Liver (tissue), 9 donors: ENCODE measurements around the gene PIPOX. TPM values are rescaled to one million over a fixed set of nuclear protein-coding genes. Genes with fewer than 3 reads are reported as not detected.

Source experiments
- DNase-seq: peaks from one replicate; pipeline ENCODE4 v3.0.0-alpha.2; 2017; ENCODE audit warnings: low spot score
- H3K27ac ChIP-seq, 2 donors: one replicate each; pipeline ENCODE4 v1.7.0; 2013; ENCODE audit warnings: inconsistent platforms in 2 of 2, low read length in 2 of 2, control low read depth in 1 of 2, low read depth in 1 of 2, mild to moderate bottlenecking in 1 of 2
- H3K27me3 ChIP-seq, 4 donors: one replicate each; pipeline versions ENCODE4 v1.6.1 to v1.7.0; 2013; ENCODE audit warnings: low read length in 3 of 4, inconsistent platforms in 1 of 4, mild to moderate bottlenecking in 1 of 4, moderate library complexity in 1 of 4; ENCODE audit not compliant: control insufficient read depth in 4 of 4, insufficient read depth in 4 of 4
- H3K36me3 ChIP-seq, 4 donors: one replicate each; pipeline versions ENCODE4 v1.6.1 to v1.7.0; 2013; ENCODE audit warnings: low read length in 3 of 4, mild to moderate bottlenecking in 3 of 4, low read depth in 1 of 4, moderate library complexity in 1 of 4; ENCODE audit not compliant: control insufficient read depth in 4 of 4, insufficient read depth in 3 of 4
- H3K4me1 ChIP-seq, 4 donors: one replicate each; pipeline versions ENCODE4 v1.6.1 to v1.7.0; 2013; ENCODE audit warnings: low read length in 3 of 4, mild to moderate bottlenecking in 3 of 4, moderate library complexity in 1 of 4; ENCODE audit not compliant: control insufficient read depth in 4 of 4, insufficient read depth in 4 of 4
- H3K4me3 ChIP-seq, 3 donors: one replicate each; pipeline versions ENCODE4 v1.6.1 to v1.7.0; 2013; ENCODE audit warnings: low read length in 3 of 3, control low read depth in 1 of 3, low read depth in 1 of 3, mild to moderate bottlenecking in 1 of 3
- H3K9ac ChIP-seq, 2 donors: one replicate each; pipeline ENCODE4 v1.7.0; 2013; ENCODE audit warnings: low read length in 2 of 2, mild to moderate bottlenecking in 2 of 2, moderate library complexity in 2 of 2, control low read depth in 1 of 2, low read depth in 1 of 2
- H3K9me3 ChIP-seq, 4 donors: one replicate each; pipeline versions ENCODE4 v1.6.1 to v1.7.0; 2013; ENCODE audit warnings: low read length in 3 of 4; ENCODE audit not compliant: control insufficient read depth in 4 of 4
- ATF3 ChIP-seq: IDR thresholded peaks from 2 replicates; pipeline ENCODE4 v1.6.1; 2016; ENCODE audit warnings: antibody characterized with exemption
- EGR1 ChIP-seq, 2 donors: IDR thresholded peaks; 2 replicates each; pipeline ENCODE4 v1.6.1; 2016 to 2018; ENCODE audit warnings: antibody characterized with exemption in 2 of 2, low read depth in 2 of 2
- FOXA1 ChIP-seq: IDR thresholded peaks from 2 replicates; pipeline ENCODE4 v1.6.1; 2016; ENCODE audit warnings: antibody characterized with exemption
- FOXA2 ChIP-seq: IDR thresholded peaks from 2 replicates; pipeline ENCODE4 v1.6.1; 2016; ENCODE audit warnings: antibody characterized with exemption
- GABPA ChIP-seq, 2 donors: IDR thresholded peaks in 1 of 2; conservative IDR thresholded peaks in 1 of 2; 2 replicates each; pipeline ENCODE4 v1.6.1; 2016; ENCODE audit warnings: antibody characterized with exemption in 2 of 2, mild to moderate bottlenecking in 1 of 2, moderate library complexity in 1 of 2
- HNF4A ChIP-seq, 2 donors: conservative IDR thresholded peaks; 2 replicates each; pipeline ENCODE4 v1.6.1; 2016; ENCODE audit warnings: antibody characterized with exemption in 2 of 2, mild to moderate bottlenecking in 2 of 2
- JUND ChIP-seq, 2 donors: IDR thresholded peaks; 2 replicates each; pipeline ENCODE4 v1.6.1; 2016; ENCODE audit warnings: antibody characterized with exemption in 2 of 2
- MAX ChIP-seq: IDR thresholded peaks from 2 replicates; pipeline ENCODE4 v1.6.1; 2016; ENCODE audit warnings: antibody characterized with exemption
- NR2F2 ChIP-seq: IDR thresholded peaks from 2 replicates; pipeline ENCODE4 v1.6.1; 2016; ENCODE audit warnings: antibody characterized with exemption
- RAD21 ChIP-seq, 2 donors: IDR thresholded peaks; 2 replicates each; pipeline ENCODE4 v1.6.1; 2016; ENCODE audit warnings: antibody characterized with exemption in 2 of 2, mild to moderate bottlenecking in 2 of 2
- SP1 ChIP-seq: IDR thresholded peaks from 2 replicates; pipeline ENCODE4 v1.6.1; 2018; ENCODE audit warnings: antibody characterized with exemption, mild to moderate bottlenecking
- TAF1 ChIP-seq: conservative IDR thresholded peaks from 2 replicates; pipeline ENCODE4 v1.6.1; 2016; ENCODE audit warnings: antibody characterized with exemption, mild to moderate bottlenecking
- YY1 ChIP-seq: IDR thresholded peaks from 2 replicates; pipeline ENCODE4 v1.6.1; 2016; ENCODE audit warnings: antibody characterized with exemption, mild to moderate bottlenecking
- WGBS: extraction: QIAGEN DNeasy Blood & Tissue Kit; methylation state at CpG from one replicate; pipeline ENCODE4 v1.1.7; 2013; 5-methylcytosine and 5-hydroxymethylcytosine counted together
- polyA plus RNA-seq, 2 donors: library from polyadenylated mRNA; stranded (reverse) in 1 of 2; unstranded in 1 of 2; fragments of 200-250 nt in 1 of 2; fragments of >200 nt in 1 of 2; fragmentation: Nextera tagmentation in 1 of 2; extraction: Ambion mirVana in 1 of 2; gene quantifications; one replicate each; pipeline versions ENCODE4 v1.2.1 to v1.2.3, GENCODE V29; 2013 to 2015
- total RNA-seq, 2 donors: library from RNA; depleted of rRNA; stranded (reverse); fragments of >200 nt; gene quantifications; one replicate each; pipeline ENCODE4 v1.2.3, GENCODE V29; 2014
- TF ChIP-seq, protein P1 (sequence below): fragments of 150-350 bp; IDR thresholded peaks from 2 replicates; pipeline ENCODE4 v1.5.1; 2017; ENCODE audit warnings: improper control_type of control experiment, low read depth, low read length; ENCODE audit not compliant: missing input control
- TF ChIP-seq, protein P2 (sequence below): IDR thresholded peaks from 2 replicates; pipeline ENCODE4 v1.6.1; 2016; ENCODE audit warnings: antibody characterized with exemption, mild to moderate bottlenecking
- donor health status: healthy.
- donor health status: healthy.
- donor health status: healthy.
- donor health status: healthy.
- donor health status: healthy.

Gene PIPOX
- total and polyA plus RNA-seq, 4 donors, result 19.3 to 227 (median 158) TPM

DNA sequence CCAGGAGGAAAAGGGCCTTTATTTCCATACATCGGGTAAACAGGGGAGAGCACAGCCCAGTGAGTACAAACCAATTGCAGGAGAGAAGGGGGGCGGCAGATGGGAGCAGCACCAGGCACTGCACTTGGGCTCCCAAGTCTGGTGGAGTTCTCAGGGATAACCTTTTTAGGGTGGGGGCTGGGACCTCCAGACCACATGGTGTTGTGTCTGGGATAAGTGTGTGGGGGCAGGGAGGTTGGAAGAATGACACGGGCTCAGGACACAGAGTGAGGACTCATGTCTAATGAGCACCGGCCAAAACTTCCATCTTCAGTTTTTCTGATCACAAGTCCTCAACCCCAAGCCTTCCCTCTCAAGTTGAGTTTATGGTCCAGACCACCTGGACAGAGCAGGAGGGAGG is 30.6 kb downstream of the PIPOX start:
- 83% methylated on average over 4 of the region's 4 CpGs for WGBS
- peaks cover 4 to 12% (median 4%) of the 10 kb centered on the region in 4 donors for H3K36me3 ChIP-seq
- DNase-seq, result no peak
- no peak overlapping the region for H3K9ac ChIP-seq
- no peaks in the 10 kb centered on the region for H3K9me3 ChIP-seq
- peaks cover 0 to 4% (median 0%) of the 10 kb centered on the region in 4 donors for H3K4me1 ChIP-seq
- TF ChIP-seq FOXA1, result no peak
- TF ChIP-seq, protein P1, sequence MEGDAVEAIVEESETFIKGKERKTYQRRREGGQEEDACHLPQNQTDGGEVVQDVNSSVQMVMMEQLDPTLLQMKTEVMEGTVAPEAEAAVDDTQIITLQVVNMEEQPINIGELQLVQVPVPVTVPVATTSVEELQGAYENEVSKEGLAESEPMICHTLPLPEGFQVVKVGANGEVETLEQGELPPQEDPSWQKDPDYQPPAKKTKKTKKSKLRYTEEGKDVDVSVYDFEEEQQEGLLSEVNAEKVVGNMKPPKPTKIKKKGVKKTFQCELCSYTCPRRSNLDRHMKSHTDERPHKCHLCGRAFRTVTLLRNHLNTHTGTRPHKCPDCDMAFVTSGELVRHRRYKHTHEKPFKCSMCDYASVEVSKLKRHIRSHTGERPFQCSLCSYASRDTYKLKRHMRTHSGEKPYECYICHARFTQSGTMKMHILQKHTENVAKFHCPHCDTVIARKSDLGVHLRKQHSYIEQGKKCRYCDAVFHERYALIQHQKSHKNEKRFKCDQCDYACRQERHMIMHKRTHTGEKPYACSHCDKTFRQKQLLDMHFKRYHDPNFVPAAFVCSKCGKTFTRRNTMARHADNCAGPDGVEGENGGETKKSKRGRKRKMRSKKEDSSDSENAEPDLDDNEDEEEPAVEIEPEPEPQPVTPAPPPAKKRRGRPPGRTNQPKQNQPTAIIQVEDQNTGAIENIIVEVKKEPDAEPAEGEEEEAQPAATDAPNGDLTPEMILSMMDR, result no peak
- TF ChIP-seq FOXA2, result no peak
- TF ChIP-seq HNF4A (conservative IDR thresholded peaks at IDR 0.05), result no peak
- no peak overlapping the region for H3K27ac ChIP-seq
- H3K27me3 ChIP-seq, result no peaks in the 10 kb centered on the region
- H3K4me3 ChIP-seq, result no peak overlapping the region

- no peak overlapping the region for H3K4me3 ChIP-seq
- no peak overlapping the region for H3K27ac ChIP-seq
- H3K9ac ChIP-seq, result no peak overlapping the region
- H3K9me3 ChIP-seq, result no peaks in the 10 kb centered on the region
- H3K36me3 ChIP-seq, result peaks cover 6 to 22% (median 11%) of the 10 kb centered on the region in 4 donors
- 86% methylated on average over 12 of the region's 12 CpGs for WGBS
- H3K4me1 ChIP-seq, result peaks cover 0 to 4% (median 0%) of the 10 kb centered on the region in 4 donors
- no peak for DNase-seq
- TF ChIP-seq SP1 (no peak), ATF3 (no peak)
- H3K27me3 ChIP-seq, result no peaks in the 10 kb centered on the region
These were observed 31.5 kb downstream of the PIPOX start for GRCh38 chr17:29074488-29074887.

DNA sequence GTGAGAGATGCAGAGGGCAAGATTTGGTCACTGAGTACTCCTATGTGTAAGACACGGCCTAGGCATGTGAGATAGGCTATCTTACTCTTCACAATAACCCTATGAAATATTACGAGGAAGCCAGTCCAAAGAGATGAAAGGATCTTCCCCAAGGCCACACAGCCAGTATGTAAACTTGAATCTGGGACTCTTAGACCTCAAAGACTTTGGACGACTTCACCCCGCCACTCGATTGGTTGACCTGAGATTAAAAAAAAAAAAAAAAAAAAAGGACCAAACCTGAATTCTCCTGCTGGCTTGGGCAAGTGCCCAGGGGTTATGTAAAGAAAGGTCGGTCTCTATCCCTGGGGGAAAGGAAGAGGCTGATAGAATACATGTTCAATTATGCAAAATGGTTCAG is 33.1 kb downstream of the PIPOX start:
- WGBS, result 61% methylated on average over 6 of the region's 6 CpGs
- Histone ChIP-seq H3K27me3 (no peaks in the 10 kb centered on the region), H3K4me3 (no peak overlapping the region), H3K9me3 (no peaks in the 10 kb centered on the region), H3K9ac (no peak overlapping the region), H3K27ac (no peak overlapping the region), H3K4me1 (peaks cover 0 to 4% (median 0%) of the 10 kb centered on the region in 4 donors), H3K36me3 (peaks cover 11 to 33% (median 18%) of the 10 kb centered on the region in 4 donors)
- no peak for DNase-seq
- no peak for TF ChIP-seq NR2F2

GRCh38 chr17:29076722-29077121 is 33.8 kb downstream of the PIPOX start:
- peaks cover 14 to 39% (median 22%) of the 10 kb centered on the region in 4 donors for H3K36me3 ChIP-seq
- peaks cover 0 to 4% (median 0%) of the 10 kb centered on the region in 4 donors for H3K4me1 ChIP-seq
- no peak overlapping the region for H3K9ac ChIP-seq
- no peak for DNase-seq
- no peaks in the 10 kb centered on the region for H3K27me3 ChIP-seq
- H3K9me3 ChIP-seq, result no peaks in the 10 kb centered on the region
- no peak overlapping the region for H3K27ac ChIP-seq
- H3K4me3 ChIP-seq, result no peak overlapping the region
- WGBS, result 87% methylated on average over 7 of the region's 7 CpGs
- TF ChIP-seq MAX (no peak), EGR1 (IDR thresholded peaks at IDR 0.05; ENCODE audit: low read depth in 2 of 2) (no peak), ATF3 (no peak), TAF1 (no peak), JUND (IDR thresholded peaks at IDR 0.05) (no peak), SP1 (no peak), YY1 (no peak), GABPA (IDR thresholded peaks at IDR 0.05 in 1 of 2, conservative IDR thresholded peaks at IDR 0.05 in 1 of 2) (no peak), RAD21 (IDR thresholded peaks at IDR 0.05) (no peak), HNF4A (conservative IDR thresholded peaks at IDR 0.05) (no peak), FOXA1 (no peak)
- TF ChIP-seq, protein P2, sequence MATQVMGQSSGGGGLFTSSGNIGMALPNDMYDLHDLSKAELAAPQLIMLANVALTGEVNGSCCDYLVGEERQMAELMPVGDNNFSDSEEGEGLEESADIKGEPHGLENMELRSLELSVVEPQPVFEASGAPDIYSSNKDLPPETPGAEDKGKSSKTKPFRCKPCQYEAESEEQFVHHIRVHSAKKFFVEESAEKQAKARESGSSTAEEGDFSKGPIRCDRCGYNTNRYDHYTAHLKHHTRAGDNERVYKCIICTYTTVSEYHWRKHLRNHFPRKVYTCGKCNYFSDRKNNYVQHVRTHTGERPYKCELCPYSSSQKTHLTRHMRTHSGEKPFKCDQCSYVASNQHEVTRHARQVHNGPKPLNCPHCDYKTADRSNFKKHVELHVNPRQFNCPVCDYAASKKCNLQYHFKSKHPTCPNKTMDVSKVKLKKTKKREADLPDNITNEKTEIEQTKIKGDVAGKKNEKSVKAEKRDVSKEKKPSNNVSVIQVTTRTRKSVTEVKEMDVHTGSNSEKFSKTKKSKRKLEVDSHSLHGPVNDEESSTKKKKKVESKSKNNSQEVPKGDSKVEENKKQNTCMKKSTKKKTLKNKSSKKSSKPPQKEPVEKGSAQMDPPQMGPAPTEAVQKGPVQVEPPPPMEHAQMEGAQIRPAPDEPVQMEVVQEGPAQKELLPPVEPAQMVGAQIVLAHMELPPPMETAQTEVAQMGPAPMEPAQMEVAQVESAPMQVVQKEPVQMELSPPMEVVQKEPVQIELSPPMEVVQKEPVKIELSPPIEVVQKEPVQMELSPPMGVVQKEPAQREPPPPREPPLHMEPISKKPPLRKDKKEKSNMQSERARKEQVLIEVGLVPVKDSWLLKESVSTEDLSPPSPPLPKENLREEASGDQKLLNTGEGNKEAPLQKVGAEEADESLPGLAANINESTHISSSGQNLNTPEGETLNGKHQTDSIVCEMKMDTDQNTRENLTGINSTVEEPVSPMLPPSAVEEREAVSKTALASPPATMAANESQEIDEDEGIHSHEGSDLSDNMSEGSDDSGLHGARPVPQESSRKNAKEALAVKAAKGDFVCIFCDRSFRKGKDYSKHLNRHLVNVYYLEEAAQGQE, result no peak
- TF ChIP-seq, protein P1, result no peak
